ENCODE data around the gene DAD1.

DNA sequence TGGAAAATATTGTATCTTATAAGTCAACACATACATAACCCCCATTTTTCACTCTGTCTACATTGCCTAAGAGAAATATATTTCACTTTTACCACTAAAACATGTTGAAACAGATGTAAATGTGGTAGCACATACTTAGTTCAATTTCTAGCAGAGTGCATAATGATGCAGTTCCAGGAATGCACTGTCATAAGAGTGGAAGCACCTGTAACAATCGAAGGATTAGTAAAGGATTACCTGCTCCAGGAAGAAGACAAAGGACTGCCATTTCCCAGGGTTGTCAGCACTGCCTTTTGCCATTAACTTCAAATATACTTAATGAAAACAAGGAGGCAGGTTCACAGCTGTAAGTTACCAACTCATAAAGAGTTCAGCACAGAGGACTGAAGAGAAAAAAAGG is 24.6 kb downstream of the DAD1 start:
- TF ChIP-seq, protein P1, sequence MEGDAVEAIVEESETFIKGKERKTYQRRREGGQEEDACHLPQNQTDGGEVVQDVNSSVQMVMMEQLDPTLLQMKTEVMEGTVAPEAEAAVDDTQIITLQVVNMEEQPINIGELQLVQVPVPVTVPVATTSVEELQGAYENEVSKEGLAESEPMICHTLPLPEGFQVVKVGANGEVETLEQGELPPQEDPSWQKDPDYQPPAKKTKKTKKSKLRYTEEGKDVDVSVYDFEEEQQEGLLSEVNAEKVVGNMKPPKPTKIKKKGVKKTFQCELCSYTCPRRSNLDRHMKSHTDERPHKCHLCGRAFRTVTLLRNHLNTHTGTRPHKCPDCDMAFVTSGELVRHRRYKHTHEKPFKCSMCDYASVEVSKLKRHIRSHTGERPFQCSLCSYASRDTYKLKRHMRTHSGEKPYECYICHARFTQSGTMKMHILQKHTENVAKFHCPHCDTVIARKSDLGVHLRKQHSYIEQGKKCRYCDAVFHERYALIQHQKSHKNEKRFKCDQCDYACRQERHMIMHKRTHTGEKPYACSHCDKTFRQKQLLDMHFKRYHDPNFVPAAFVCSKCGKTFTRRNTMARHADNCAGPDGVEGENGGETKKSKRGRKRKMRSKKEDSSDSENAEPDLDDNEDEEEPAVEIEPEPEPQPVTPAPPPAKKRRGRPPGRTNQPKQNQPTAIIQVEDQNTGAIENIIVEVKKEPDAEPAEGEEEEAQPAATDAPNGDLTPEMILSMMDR (IDR thresholded peaks at IDR 0.05) = no peak
- TF ChIP-seq POLR2A (IDR thresholded peaks at IDR 0.05) = no peak

Measured in adrenal gland (tissue), 5 donors.